ENCODE data around the gene ZNF594.
"Not testable (repeated sequence)": the region's sequence is repeated elsewhere in the genome, so short reads cannot be mapped to it uniquely, and the experiment has no call there.

ZNF594 gene

GRCh38 chr17:5164436-5164835 is 27.2 kb downstream of the ZNF594 start:
- Histone ChIP-seq H3K36me3 (ENCODE audit: control insufficient read depth, insufficient read depth, low read length) (no peaks in the 10 kb centered on the region), H3K9ac (ENCODE audit: low read length) (no peak overlapping the region), H3K9me3 (ENCODE audit: control insufficient read depth, insufficient read depth, low read depth, low read length) (no peaks in the 10 kb centered on the region), H3K4me1 (ENCODE audit: control insufficient read depth, insufficient read depth, low read length) (no peaks in the 10 kb centered on the region), H3K27me3 (ENCODE audit: control insufficient read depth, insufficient read depth, low read length) (no peaks in the 10 kb centered on the region), H3K4me3 (ENCODE audit: low read depth, low read length) (no peak overlapping the region), H3K27ac (ENCODE audit: low read depth, low read length) (no peak overlapping the region)

DNA sequence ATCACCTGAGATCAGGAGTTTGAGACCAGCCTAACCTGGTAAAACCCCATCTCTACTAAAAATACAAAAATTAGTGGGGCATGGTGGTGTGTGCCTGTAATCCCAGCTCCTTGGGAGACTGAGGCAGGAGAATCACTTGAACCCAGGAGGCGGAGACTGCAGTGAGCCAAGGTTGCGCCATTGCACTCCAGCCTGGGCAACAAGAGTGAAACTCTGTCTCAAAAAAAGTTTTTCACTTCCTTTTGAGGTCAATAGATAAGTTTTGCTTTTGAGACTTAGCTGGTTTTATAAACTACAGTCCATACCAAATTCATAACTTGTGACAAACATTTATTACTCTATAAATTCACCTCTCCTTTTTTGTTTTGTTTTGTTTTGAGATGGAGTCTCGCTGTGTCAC is 29.9 kb downstream of the ZNF594 start:
- not testable (repeated sequence) for H3K4me1 ChIP-seq (ENCODE audit: control insufficient read depth, insufficient read depth, low read length); H3K27me3 ChIP-seq (ENCODE audit: control insufficient read depth, insufficient read depth, low read length); H3K36me3 ChIP-seq (ENCODE audit: control insufficient read depth, insufficient read depth, low read length); H3K9me3 ChIP-seq (ENCODE audit: control insufficient read depth, insufficient read depth, low read depth, low read length); H3K27ac ChIP-seq (ENCODE audit: low read depth, low read length); H3K4me3 ChIP-seq (ENCODE audit: low read depth, low read length); H3K9ac ChIP-seq (ENCODE audit: low read length)

DNA sequence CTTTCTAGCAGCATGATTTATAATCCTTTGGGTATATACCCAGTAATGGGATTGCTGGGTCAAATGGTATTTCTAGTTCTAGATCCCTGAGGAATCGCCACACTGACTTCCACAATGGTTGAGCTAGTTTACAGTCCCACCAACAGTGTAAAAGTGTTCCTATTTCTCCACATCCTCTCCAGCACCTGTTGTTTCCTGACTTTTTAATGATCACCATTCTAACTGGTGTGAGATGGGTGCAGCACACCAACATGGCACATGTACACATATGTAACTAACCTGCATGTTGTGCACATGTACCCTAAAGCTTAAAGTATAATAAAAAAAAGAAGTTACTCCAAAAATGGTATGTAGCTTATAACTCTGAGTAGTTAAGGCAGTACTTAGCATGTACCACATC is 31.0 kb downstream of the ZNF594 start:
- not testable (repeated sequence) for H3K36me3 ChIP-seq (ENCODE audit: control insufficient read depth, insufficient read depth, low read length); H3K4me1 ChIP-seq (ENCODE audit: control insufficient read depth, insufficient read depth, low read length); H3K4me3 ChIP-seq (ENCODE audit: low read depth, low read length); H3K9ac ChIP-seq (ENCODE audit: low read length); H3K27ac ChIP-seq (ENCODE audit: low read depth, low read length); H3K27me3 ChIP-seq (ENCODE audit: control insufficient read depth, insufficient read depth, low read length); H3K9me3 ChIP-seq (ENCODE audit: control insufficient read depth, insufficient read depth, low read depth, low read length)

GRCh38 chr17:5146122-5146521 is 45.5 kb downstream of the ZNF594 start:
- not testable (repeated sequence) for H3K36me3 ChIP-seq (ENCODE audit: control insufficient read depth, insufficient read depth, low read length); H3K9me3 ChIP-seq (ENCODE audit: control insufficient read depth, insufficient read depth, low read depth, low read length); H3K27ac ChIP-seq (ENCODE audit: low read depth, low read length); H3K4me1 ChIP-seq (ENCODE audit: control insufficient read depth, insufficient read depth, low read length); H3K27me3 ChIP-seq (ENCODE audit: control insufficient read depth, insufficient read depth, low read length); H3K9ac ChIP-seq (ENCODE audit: low read length); H3K4me3 ChIP-seq (ENCODE audit: low read depth, low read length)

GRCh38 chr17:5142877-5143276 is 48.8 kb downstream of the ZNF594 start:
- not testable (repeated sequence) for H3K9me3 ChIP-seq (ENCODE audit: control insufficient read depth, insufficient read depth, low read depth, low read length); H3K4me3 ChIP-seq (ENCODE audit: low read depth, low read length); H3K9ac ChIP-seq (ENCODE audit: low read length); H3K27me3 ChIP-seq (ENCODE audit: control insufficient read depth, insufficient read depth, low read length); H3K27ac ChIP-seq (ENCODE audit: low read depth, low read length); H3K36me3 ChIP-seq (ENCODE audit: control insufficient read depth, insufficient read depth, low read length); H3K4me1 ChIP-seq (ENCODE audit: control insufficient read depth, insufficient read depth, low read length)

DNA sequence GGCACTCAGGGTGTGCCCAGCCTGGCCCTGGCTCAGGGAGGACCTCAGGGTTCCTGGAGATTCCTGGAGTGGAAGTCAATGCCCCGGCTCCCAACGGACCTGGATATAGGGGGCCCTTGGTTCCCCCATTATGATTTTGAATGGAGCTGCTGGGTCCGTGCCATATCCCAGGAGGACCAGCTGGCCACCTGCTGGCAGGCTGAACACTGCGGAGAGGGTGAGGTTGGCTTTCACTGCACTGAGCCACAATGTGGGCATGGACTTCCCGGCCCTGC is 52.3 kb downstream of the ZNF594 start:
- no peaks in the 10 kb centered on the region for H3K36me3 ChIP-seq (ENCODE audit: control insufficient read depth, insufficient read depth, low read length)
- no peaks in the 10 kb centered on the region for H3K4me1 ChIP-seq (ENCODE audit: control insufficient read depth, insufficient read depth, low read length)
- H3K27me3 ChIP-seq (ENCODE audit: control insufficient read depth, insufficient read depth, low read length), result no peaks in the 10 kb centered on the region
- H3K4me3 ChIP-seq (ENCODE audit: low read depth, low read length), result no peak overlapping the region
- H3K27ac ChIP-seq (ENCODE audit: low read depth, low read length), result no peak overlapping the region
- no peak overlapping the region for H3K9ac ChIP-seq (ENCODE audit: low read length)
- no peaks in the 10 kb centered on the region for H3K9me3 ChIP-seq (ENCODE audit: control insufficient read depth, insufficient read depth, low read depth, low read length)

DNA sequence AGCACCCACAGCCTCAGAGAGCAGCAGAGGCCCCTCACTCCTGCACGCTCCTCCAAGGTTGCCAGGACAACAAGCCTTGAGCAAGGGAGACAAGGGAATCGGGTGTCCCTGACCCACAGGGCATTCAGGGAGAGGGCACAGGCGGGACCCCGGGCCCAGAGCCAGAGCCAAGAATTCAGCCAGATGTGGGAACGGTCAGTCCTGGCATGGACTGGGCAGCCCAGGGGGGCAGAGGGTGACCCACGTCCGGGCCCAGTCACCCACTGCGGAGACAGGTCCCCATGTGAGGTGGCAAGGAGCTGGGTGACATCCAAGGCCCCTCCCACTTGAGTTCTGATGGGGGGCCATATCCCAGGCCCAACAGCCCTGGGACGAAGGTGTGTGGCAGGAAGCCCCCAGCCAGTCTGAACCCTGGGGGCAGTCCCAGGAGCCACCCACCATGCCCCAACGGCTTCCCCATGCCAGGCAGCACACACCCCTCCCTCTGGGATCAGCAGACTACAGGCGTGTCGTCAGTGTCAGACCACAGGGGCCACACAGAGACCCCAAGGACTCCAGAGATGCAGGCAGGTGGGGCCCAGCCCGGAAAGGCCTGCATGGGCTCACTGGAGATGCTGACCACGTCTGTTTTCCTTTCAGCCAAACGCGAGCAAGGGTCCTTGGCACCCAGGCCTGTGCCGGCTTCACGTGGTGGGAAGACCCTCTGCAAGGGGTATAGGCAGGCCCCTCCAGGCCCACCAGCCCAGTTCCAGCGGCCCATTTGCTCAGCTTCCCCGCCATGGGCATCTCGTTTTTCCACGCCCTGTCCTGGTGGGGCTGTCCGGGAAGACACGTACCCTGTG is 52.8 kb downstream of the ZNF594 start:
- Histone ChIP-seq H3K36me3 (ENCODE audit: control insufficient read depth, insufficient read depth, low read length) (no peaks in the 10 kb centered on the region), H3K27me3 (ENCODE audit: control insufficient read depth, insufficient read depth, low read length) (no peaks in the 10 kb centered on the region), H3K27ac (ENCODE audit: low read depth, low read length) (no peak overlapping the region), H3K4me3 (ENCODE audit: low read depth, low read length) (no peak overlapping the region), H3K4me1 (ENCODE audit: control insufficient read depth, insufficient read depth, low read length) (no peaks in the 10 kb centered on the region), H3K9ac (ENCODE audit: low read length) (no peak overlapping the region), H3K9me3 (ENCODE audit: control insufficient read depth, insufficient read depth, low read depth, low read length) (no peaks in the 10 kb centered on the region)

- H3K4me1 ChIP-seq (ENCODE audit: control insufficient read depth, insufficient read depth, low read length); H3K27me3 ChIP-seq (ENCODE audit: control insufficient read depth, insufficient read depth, low read length); H3K27ac ChIP-seq (ENCODE audit: low read depth, low read length); H3K9me3 ChIP-seq (ENCODE audit: control insufficient read depth, insufficient read depth, low read depth, low read length); H3K36me3 ChIP-seq (ENCODE audit: control insufficient read depth, insufficient read depth, low read length); H3K9ac ChIP-seq (ENCODE audit: low read length); H3K4me3 ChIP-seq (ENCODE audit: low read depth, low read length): not testable (repeated sequence)
These were observed 53.5 kb downstream of the ZNF594 start for GRCh38 chr17:5138198-5138544.

GRCh38 chr17:5137511-5138197 is 54.0 kb downstream of the ZNF594 start:
- H3K9ac ChIP-seq (ENCODE audit: low read length); H3K4me3 ChIP-seq (ENCODE audit: low read depth, low read length); H3K9me3 ChIP-seq (ENCODE audit: control insufficient read depth, insufficient read depth, low read depth, low read length); H3K4me1 ChIP-seq (ENCODE audit: control insufficient read depth, insufficient read depth, low read length); H3K27ac ChIP-seq (ENCODE audit: low read depth, low read length); H3K27me3 ChIP-seq (ENCODE audit: control insufficient read depth, insufficient read depth, low read length); H3K36me3 ChIP-seq (ENCODE audit: control insufficient read depth, insufficient read depth, low read length): not testable (repeated sequence)

DNA sequence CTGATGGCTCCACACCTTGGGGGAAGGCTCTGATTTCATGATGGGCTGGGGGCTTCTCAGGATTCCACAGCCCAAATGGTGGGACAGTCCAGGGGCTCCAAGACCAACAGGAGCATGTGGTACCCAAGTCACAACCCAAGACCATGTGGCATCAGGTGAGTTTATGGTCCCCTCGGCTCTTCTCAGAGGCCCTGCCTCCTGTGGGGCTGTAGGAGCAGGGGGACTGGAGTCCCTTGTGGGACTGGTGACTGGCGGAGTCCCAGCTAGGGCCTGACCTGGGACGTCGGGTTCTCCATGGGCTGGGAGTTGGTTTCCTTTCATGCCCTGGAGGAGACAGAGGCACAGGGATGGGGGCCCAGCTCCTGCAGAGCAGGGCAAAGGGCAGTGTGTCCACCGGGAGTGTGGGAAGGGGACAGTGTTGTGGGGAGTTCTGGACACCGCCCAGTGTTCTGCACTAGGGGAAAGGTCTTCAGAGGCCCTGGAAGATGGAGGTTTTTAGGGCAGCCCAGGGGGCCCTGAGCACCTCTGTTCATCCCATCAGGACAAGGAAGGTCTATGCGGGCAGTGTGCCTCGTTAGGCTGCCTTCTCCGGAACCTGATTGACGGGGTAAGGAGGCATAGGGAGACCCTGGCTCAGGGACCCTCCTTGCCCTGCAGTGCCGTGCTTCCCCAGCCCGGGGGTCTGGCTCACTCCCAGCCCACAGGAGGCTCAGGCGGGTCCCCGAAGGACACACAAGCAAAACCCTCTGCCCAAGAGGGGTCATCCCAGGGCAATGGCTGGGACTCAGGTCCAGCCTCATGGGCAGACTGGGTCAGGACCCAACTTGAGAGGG is 54.9 kb downstream of the ZNF594 start:
- not testable (repeated sequence) for H3K27ac ChIP-seq (ENCODE audit: low read depth, low read length); H3K9me3 ChIP-seq (ENCODE audit: control insufficient read depth, insufficient read depth, low read depth, low read length); H3K4me3 ChIP-seq (ENCODE audit: low read depth, low read length); H3K4me1 ChIP-seq (ENCODE audit: control insufficient read depth, insufficient read depth, low read length); H3K36me3 ChIP-seq (ENCODE audit: control insufficient read depth, insufficient read depth, low read length); H3K9ac ChIP-seq (ENCODE audit: low read length); H3K27me3 ChIP-seq (ENCODE audit: control insufficient read depth, insufficient read depth, low read length)

All from HUES6 (cell line).